Adrenal gland (tissue), 5 donors: ENCODE measurements around the gene CPED1.

Experiments
- POLR2A ChIP-seq, 2 donors: fragments of 450-650 bp; IDR thresholded peaks; one replicate each; pipeline ENCODE4 v1.6.1; 2017; ENCODE audit warnings: antibody characterized with exemption in 2 of 2, mild to moderate bottlenecking in 2 of 2, moderate library complexity in 1 of 2
- TF ChIP-seq, protein P1 (sequence below), 6 experiments: fragments of 450-650 bp in 4 of 6; fragments of 200-600 bp in 2 of 6; sonication (generic) in 1 of 6; IDR thresholded peaks; 1 replicate in 5 of 6; 2 replicates in 1 of 6; pipeline versions ENCODE4 v1.5.1 to v1.8.0; 2016 to 2021; ENCODE audit warnings: antibody characterized with exemption in 6 of 6, mild to moderate bottlenecking in 2 of 6, moderate library complexity in 1 of 6
- donor health status: DM: no; HTN: no; CAD: no.

DNA sequence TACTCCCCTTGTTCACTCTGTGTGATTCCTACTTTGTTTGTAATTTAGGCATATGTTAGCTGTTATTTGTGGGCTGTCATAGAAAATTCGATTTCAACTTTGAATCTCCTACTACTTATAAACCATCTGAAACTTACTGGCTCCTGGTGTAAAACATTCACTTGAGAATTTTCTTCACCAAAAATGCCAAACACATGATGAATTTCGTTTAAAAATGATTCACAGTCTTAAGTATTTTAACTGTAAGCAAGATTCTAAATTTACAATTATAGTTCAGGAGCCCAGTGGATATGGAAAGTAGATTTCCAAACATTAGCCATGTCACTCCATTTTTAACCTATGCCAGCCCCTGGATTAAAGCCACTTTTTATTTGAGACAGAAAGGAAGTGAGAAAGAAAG, 3.1 kb downstream of the CPED1 start:
- TF ChIP-seq, protein P1, sequence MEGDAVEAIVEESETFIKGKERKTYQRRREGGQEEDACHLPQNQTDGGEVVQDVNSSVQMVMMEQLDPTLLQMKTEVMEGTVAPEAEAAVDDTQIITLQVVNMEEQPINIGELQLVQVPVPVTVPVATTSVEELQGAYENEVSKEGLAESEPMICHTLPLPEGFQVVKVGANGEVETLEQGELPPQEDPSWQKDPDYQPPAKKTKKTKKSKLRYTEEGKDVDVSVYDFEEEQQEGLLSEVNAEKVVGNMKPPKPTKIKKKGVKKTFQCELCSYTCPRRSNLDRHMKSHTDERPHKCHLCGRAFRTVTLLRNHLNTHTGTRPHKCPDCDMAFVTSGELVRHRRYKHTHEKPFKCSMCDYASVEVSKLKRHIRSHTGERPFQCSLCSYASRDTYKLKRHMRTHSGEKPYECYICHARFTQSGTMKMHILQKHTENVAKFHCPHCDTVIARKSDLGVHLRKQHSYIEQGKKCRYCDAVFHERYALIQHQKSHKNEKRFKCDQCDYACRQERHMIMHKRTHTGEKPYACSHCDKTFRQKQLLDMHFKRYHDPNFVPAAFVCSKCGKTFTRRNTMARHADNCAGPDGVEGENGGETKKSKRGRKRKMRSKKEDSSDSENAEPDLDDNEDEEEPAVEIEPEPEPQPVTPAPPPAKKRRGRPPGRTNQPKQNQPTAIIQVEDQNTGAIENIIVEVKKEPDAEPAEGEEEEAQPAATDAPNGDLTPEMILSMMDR (IDR thresholded peaks at IDR 0.05): no peak
- TF ChIP-seq POLR2A (IDR thresholded peaks at IDR 0.05): no peak
